NT2/D1 (cell line): ENCODE results near the gene EPN2.

ENCODE experiments used
- SUZ12 ChIP-seq: IDR thresholded peaks from 2 replicates; pipeline ENCODE4 v1.6.1; 2011; ENCODE audit not compliant: insufficient read length, insufficient read depth; ENCODE audit errors: extremely low read depth
- YY1 ChIP-seq: IDR thresholded peaks from 2 replicates; pipeline ENCODE4 v1.6.1; 2011; ENCODE audit not compliant: insufficient read length, insufficient read depth
- ZNF274 ChIP-seq: IDR thresholded peaks from 2 replicates; pipeline ENCODE4 v1.6.1; 2011; ENCODE audit warnings: mild to moderate bottlenecking, low read depth, low read length

DNA sequence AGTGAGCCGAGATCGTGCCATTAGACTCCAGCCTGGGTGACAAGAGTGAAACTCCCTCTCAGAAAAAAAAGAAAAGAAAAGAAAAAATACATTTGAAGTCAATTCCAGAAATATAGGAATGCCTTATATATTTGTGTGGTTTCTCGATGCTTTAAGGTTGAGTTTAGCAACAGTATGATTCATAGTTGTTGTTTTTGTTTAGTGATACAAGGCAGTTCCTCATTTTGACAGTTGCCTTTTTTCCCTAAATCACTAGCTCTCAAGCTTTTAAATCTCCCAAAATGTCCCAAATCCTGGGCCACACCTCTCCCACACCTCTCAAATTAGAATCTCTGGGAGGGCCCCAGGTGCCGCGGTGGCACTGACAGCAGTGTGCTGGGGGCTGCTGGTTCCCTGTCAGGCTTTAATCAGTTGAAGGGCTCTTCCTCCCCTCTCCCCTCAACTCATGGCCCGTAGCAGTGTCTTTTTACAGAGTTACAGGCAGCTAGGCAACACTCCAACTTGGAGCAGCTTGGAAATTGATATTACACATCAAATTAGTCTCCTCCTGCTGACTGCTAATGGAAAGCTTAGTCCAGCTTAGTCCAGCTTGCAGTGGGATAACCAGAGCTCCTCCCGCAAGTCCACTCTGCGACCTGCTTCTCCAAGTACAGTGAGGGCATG lies 58.4 kb downstream of the EPN2 start:
- TF ChIP-seq ZNF274 (no peak), SUZ12 (no peak), YY1 (no peak)
